ENCODE measurements around the gene NKX2-2. TPM values are rescaled to one million over a fixed set of nuclear protein-coding genes. Genes with fewer than 3 reads are reported as not detected.

Gene NKX2-2
- total RNA-seq, 6 experiments from 2014 or later: 0.32 to 0.63 (median 0.44) TPM; not detected in 2

DNA sequence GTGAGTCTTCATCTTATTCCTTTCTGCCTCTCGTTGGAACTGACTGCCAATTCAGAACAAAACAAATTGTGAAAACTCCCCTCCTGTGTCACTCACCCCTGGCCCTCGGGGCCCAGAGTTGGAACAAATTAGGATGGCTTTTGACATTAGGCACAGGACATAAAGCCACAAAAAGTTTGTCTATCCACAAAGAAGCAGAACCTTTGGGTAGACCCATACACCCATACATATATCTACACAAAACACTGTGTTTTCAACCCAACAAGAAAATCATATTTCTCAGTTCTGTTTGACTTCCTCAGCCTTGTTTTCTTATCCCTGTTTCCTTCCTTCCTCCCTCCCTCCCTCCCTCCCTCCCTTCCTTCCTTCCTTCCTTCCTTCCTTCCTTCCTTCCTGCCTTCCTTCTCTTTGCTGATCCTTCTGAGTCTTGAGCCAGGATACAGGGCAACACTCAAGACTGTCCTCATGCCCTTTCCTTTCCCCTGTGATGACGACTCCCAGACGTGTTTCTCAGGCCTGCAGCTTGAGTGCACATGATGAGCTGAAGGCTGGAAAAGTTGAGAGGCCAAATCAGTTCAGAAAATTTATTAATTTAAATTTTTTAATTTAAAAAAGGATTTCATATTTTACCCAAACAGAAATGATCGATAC, 41.7 kb upstream of the NKX2-2 start:
- Mint-ChIP-seq H3K27me3 (ENCODE audit: insufficient read depth) (peaks cover 14% of the 10 kb centered on the region), H3K36me3 (ENCODE audit: low read depth) (no peaks in the 10 kb centered on the region), H3K4me1 (ENCODE audit: low read depth) (no peaks in the 10 kb centered on the region), H3K27ac (no peak overlapping the region), H3K9me3 (no peaks in the 10 kb centered on the region), H3K4me3 (no peak overlapping the region)
- TF ChIP-seq, protein P1, sequence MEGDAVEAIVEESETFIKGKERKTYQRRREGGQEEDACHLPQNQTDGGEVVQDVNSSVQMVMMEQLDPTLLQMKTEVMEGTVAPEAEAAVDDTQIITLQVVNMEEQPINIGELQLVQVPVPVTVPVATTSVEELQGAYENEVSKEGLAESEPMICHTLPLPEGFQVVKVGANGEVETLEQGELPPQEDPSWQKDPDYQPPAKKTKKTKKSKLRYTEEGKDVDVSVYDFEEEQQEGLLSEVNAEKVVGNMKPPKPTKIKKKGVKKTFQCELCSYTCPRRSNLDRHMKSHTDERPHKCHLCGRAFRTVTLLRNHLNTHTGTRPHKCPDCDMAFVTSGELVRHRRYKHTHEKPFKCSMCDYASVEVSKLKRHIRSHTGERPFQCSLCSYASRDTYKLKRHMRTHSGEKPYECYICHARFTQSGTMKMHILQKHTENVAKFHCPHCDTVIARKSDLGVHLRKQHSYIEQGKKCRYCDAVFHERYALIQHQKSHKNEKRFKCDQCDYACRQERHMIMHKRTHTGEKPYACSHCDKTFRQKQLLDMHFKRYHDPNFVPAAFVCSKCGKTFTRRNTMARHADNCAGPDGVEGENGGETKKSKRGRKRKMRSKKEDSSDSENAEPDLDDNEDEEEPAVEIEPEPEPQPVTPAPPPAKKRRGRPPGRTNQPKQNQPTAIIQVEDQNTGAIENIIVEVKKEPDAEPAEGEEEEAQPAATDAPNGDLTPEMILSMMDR (IDR thresholded peaks at IDR 0.05): no peak
- DNase-seq: no peak

DNA sequence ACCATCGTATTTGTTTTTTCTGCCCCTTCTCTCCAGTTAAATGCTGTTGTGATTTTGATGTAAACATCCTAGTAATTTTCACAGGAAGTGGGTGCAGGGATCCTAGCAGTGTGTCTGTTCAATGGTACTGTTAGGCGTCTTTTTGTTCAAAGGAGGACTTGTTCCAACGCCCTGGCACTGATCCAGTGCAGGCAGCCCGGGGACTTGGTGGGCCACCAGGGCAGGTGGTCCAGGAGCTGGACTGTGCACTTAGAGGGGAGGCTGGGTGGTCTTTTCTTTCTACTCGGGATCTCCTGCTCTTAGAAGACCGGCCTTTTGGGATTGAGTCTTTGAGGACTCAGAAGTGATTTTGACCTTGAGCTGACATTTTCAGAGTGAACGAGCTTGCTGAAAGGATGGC, 41.1 kb upstream of the NKX2-2 start:
- TF ChIP-seq, protein P1 (IDR thresholded peaks at IDR 0.05): no peak
- Mint-ChIP-seq H3K9me3 (no peaks in the 10 kb centered on the region), H3K27ac (no peak overlapping the region), H3K4me1 (ENCODE audit: low read depth) (no peaks in the 10 kb centered on the region), H3K27me3 (ENCODE audit: insufficient read depth) (peaks cover 10% of the 10 kb centered on the region), H3K4me3 (no peak overlapping the region), H3K36me3 (ENCODE audit: low read depth) (no peaks in the 10 kb centered on the region)
- DNase-seq: no peak

DNA sequence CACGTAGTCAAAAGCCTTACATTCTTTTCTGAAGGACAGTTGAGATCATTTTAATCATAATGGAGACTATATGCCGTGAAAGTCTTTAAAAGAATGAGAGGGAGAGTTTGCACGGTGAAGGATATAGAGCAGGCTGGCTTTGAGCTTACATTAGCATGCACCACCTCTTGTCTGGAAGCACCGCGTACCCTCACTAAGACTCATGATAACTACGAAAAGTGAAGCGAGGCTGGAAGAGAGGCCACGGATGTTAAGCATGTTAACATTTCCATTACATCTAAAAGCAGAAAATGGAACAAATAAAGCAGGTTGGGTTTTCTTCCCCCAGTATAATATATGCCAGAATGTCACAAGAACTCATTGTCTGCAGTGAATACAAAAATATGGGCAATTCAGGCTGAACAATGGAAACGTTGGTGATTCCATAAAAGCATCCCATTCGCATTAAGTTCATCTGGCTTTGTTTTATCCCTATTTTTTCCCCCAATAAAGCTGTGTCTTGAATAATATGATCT, 40.6 kb upstream of the NKX2-2 start:
- Mint-ChIP-seq H3K27ac (no peak overlapping the region), H3K9me3 (no peaks in the 10 kb centered on the region), H3K27me3 (ENCODE audit: insufficient read depth) (peaks cover 9% of the 10 kb centered on the region), H3K36me3 (ENCODE audit: low read depth) (no peaks in the 10 kb centered on the region), H3K4me3 (no peak overlapping the region), H3K4me1 (ENCODE audit: low read depth) (no peaks in the 10 kb centered on the region)
- no peak for DNase-seq
- TF ChIP-seq, protein P1 (IDR thresholded peaks at IDR 0.05): no peak

DNA sequence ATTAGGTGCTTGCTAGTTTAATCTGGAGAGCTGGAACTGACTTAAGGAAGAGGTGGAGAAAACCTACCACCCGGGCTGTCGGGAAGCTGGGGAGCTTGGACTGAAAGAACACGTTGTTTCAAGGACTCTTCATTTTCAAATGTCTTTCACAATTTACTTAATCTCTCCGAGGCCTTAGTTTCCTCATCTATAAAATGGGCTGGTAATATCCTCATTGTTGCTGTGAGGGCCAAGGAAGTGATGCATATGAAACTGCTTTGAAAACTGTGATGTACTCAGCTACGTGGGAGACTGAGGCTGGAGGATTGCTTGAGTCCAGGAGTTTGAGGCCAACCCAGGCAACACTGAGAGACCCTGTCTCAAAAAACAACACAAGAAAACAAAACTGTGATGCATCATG, 36.7 kb upstream of the NKX2-2 start:
- no peaks in the 10 kb centered on the region for H3K36me3 Mint-ChIP-seq (ENCODE audit: low read depth)
- no peak overlapping the region for H3K4me3 Mint-ChIP-seq
- H3K27ac Mint-ChIP-seq: no peak overlapping the region
- H3K9me3 Mint-ChIP-seq: no peaks in the 10 kb centered on the region
- no peak for DNase-seq
- peaks cover 5% of the 10 kb centered on the region for H3K27me3 Mint-ChIP-seq (ENCODE audit: insufficient read depth)
- TF ChIP-seq, protein P1 (IDR thresholded peaks at IDR 0.05): no peak
- H3K4me1 Mint-ChIP-seq (ENCODE audit: low read depth): no peaks in the 10 kb centered on the region

DNA sequence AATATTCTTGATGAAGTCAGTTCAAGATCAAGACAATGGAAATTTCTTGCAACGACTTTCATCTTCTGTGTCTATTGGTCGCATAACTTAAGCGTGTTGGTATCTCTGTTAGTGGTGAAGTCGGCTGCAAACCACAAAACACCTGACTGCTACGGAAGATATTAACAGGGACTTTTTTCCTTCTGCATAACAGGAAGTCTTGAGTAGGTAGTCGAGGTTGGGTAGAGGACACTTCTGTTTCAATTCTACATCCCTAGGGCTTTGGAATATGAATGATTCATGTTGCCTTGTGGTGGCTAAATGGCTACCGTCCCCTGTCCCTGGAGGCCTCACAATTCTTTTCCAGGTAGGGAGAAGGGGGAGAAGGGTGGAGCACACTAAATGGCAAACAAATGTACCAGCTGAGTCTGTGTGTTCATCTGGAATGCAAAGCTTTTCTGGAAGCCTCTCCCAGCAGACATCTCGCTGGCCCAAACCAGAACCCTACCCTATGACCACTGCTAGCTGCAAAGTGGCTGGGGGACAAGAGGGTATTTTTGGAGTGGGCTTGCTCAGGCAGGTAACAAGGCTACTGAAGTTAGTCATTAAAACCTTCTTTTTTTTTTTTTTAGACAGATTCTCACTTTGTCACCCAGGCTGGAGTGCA, 34.6 kb upstream of the NKX2-2 start:
- no peak overlapping the region for H3K4me3 Mint-ChIP-seq
- DNase-seq: no peak
- H3K27ac Mint-ChIP-seq: no peak overlapping the region
- H3K36me3 Mint-ChIP-seq (ENCODE audit: low read depth): no peaks in the 10 kb centered on the region
- no peaks in the 10 kb centered on the region for H3K4me1 Mint-ChIP-seq (ENCODE audit: low read depth)
- TF ChIP-seq, protein P1 (IDR thresholded peaks at IDR 0.05): no peak
- H3K27me3 Mint-ChIP-seq (ENCODE audit: insufficient read depth): peaks cover 2% of the 10 kb centered on the region
- H3K9me3 Mint-ChIP-seq: no peaks in the 10 kb centered on the region

Data from HFFc6 (cell line).